ENCODE data around the gene ERGIC3.

The ERGIC3 gene

GRCh38 chr20:35561671-35562070 lies 19.8 kb downstream of the ERGIC3 start:
- DNase-seq (ENCODE audit: low spot score) = no peak

DNA sequence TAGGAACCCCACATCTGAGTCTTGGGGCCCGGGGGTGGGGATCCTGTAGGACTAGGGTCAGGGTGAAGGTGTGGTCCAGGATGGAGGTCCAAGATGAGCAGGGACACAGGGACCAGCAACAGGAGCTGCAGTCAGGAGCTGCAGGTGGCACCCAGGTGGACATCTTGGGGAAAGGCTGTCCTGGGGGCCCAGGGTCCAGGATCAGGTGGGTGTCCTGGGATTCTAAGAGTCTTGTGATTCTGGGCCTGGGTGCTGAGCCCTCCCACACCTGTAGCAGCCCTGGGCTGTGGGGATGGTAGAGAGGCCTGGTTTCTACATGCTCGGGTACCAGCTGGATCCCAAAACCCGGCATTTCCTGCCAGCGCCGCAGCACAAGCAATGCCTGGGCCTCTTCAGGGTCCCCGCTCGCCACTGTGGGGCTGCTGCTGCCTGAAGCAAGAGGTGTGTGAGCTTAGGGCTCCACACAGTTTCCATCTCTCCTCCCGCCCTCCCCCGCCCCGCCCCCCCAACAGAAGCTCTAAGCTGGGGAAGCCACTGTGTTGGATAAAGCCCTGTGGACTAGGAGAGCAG lies 20.7 kb downstream of the ERGIC3 start:
- no peak for DNase-seq (ENCODE audit: low spot score)

DNA sequence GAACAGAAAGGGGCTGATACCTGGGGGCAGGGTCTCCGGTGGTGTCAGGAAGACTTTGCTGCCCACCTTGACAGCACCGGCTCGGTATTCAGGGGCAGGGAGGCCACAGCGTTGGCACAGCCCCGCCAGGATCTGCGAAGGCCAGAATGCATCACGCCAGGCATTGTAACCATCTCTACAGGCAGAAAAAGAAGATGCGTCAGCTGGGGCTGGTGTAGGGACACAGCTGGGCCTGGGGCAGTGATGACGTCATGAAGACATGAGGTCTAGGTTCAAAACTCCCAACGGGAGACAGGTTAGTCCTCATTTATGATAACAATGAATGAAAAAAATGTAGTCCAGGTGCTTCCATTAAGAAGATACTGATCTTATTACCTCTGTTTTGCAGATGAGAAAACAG lies 22.0 kb downstream of the ERGIC3 start:
- no peak for DNase-seq (ENCODE audit: low spot score)

- DNase-seq (ENCODE audit: low spot score) = no peak
Observed at GRCh38 chr20:35564905-35565304, 23.0 kb downstream of the ERGIC3 start.

DNA sequence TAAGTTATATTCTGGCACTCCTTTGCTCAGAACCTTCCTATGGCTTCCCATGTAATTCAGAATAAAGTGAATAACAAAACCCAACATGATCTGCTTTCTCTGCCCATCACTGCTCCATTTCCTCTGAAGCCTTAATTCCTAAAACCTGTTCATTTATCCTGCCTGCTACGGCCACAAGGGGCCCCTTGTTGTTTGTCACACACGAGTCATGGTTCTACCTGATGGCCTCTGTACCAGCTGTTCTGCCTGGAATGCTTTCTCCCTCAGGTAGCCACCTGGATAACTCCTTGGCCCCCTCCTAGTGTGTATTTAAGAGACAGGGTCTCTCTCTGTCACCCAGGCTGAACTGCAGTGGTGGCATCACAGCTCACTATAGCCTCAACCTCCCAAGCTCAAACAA lies 26.8 kb downstream of the ERGIC3 start:
- DNase-seq (ENCODE audit: low spot score) = no peak

- no peak for DNase-seq (ENCODE audit: low spot score)
Observed at GRCh38 chr20:35571555-35571954, 29.7 kb downstream of the ERGIC3 start.

DNA sequence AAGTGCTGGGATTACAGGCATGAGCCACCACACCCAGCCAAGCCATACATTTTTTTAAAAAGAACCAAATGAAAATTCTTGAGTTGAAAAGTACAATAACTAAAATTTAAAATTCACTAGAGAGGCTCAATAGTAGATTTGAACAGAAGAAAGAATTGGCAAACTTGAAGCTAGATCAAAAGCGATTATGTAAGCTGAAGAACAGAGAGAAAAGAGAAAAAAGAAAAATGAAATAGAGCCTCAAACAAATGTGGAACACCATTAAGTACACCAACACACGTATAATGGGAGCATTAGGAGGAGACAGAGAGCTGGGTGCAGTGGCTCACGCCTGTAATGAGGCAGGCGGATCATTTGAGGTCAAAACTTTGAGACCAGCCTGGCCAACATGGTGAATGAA lies 31.0 kb downstream of the ERGIC3 start:
- no peak for DNase-seq (ENCODE audit: low spot score)

DNA sequence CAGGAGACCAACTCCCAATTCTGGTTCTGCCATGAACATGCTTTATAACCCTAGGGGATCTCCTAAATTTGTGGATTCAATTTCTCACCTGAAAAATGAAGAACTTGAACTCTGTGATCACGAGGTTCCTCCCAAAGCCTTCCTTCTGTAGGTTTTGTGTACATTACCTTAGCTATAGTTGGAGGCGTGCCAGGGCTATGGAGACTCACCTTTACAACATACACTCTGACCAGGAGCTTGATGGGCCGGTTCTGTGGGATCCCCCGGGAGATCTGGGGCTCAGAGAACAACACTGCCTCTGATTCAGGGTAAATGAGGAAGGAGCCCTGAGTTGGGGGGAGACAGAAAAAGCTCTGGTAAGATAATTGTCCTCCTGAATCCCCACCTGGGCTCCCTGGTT lies 34.1 kb downstream of the ERGIC3 start:
- DNase-seq (ENCODE audit: low spot score) = no peak

DNA sequence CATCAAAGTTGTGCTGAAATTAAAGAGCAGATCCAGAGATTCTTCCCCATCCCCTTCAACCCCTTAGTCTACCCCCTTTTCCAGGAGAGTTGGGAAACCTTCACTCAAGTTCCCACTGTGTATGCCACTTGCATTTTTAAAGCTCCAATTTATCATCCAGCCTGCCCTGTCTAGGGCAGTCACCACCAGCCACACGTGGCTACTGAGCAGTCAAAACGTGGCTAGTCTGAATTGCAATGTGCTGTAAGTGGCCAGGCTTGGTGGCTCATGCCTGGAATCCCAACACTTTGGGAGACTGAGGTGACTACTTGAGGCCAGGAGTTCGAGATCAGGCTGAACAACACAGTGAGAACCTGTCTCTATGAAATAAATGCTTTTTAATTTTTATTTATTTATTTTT lies 34.9 kb downstream of the ERGIC3 start:
- DNase-seq (ENCODE audit: low spot score) = no peak

- no peak for DNase-seq (ENCODE audit: low spot score)
Observed at GRCh38 chr20:35578469-35578868, 36.6 kb downstream of the ERGIC3 start.

GRCh38 chr20:35579196-35579595 lies 37.3 kb downstream of the ERGIC3 start:
- no peak for DNase-seq (ENCODE audit: low spot score)

DNA sequence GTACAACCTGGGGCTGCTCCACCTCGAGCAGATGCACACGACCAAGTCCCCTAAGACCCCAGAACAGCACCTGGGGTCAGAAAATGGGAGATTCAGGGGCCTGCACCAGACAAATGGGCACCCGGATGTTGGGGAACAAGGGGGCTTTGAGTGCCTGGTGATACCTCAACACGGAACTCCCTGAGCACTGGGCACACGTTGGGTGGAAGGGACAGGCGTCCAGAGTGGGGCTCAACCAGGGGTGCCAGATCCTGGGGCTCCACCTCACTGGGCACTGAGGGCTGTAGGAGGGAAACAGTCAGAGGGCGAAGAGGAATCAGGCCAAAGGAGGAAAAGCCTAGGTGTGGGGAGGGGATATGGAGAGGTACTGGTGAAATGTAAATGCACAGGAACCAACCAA lies 40.3 kb downstream of the ERGIC3 start:
- no peak for DNase-seq (ENCODE audit: low spot score)

- DNase-seq (ENCODE audit: low spot score) = no peak
Observed at GRCh38 chr20:35582741-35583404, 41.0 kb downstream of the ERGIC3 start.

DNA sequence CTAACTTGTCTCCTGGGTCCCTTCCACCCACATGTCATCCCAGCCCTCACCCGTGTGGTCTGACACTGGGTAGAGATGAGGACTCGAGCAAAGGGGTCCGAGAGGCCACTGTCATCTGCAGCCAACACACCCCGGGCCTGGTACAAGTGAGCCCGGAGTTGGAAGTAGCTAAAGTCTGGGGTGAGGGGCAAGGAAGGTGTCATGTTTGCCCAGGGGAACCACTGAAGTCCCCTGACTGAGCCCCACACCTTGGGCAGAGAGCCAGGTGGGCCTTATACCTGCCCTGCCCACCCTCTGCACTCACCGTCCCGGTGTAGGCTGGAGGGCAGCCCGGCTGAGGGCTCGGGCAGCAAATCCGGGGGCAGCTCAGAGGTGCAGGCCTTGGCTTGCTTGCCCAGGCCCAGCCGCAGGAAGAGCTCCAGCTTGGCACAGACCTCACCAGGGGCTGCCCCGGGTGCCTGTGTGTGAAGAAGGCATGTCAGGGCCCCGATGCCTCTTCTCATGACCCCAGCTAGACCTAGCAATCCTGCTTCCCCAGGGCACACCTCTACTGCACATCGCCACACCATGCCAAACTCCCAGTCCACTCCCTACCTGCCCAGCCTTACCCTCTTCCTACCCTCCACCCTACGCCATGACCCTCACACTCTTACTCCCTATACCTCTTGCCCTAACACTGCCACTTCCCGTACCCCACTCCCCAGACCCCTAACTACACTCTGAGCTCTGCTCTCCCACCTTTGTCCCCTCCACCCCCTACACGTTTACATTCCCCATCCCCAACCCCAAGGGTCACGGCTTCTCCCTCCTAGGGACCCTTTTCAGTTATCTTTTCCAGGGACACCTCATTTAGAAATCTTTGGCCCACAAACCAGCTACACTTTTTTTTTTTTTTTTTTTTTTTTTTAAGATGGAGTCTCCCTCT lies 42.0 kb downstream of the ERGIC3 start:
- no peak for DNase-seq (ENCODE audit: low spot score)

- no peak for DNase-seq (ENCODE audit: low spot score)
Observed at GRCh38 chr20:35586751-35587425, 45.0 kb downstream of the ERGIC3 start.

DNA sequence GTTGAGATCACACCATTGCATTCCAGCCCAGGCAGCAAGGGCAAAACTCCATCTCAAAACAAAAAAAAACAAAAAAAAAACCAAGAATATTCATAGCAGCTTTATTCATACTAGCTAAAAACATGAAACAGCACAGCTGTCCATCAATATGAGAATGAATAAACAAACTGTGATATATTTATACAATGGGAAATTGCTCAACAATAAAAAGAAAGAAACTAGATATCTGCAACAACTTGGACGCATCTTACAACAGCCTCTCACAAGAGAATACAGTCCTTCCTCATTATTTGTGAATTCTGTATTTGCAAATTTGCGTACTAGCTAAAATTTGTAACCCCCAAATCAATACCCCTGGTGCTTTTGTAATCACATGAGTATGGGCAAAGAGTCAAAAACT lies 45.6 kb downstream of the ERGIC3 start:
- no peak for DNase-seq (ENCODE audit: low spot score)

- DNase-seq (ENCODE audit: low spot score) = no peak
Observed at GRCh38 chr20:35588397-35588796, 46.5 kb downstream of the ERGIC3 start.

- no peak for DNase-seq (ENCODE audit: low spot score)
Observed at GRCh38 chr20:35592339-35592974, 50.6 kb downstream of the ERGIC3 start.

GRCh38 chr20:35595456-35595855 lies 53.6 kb downstream of the ERGIC3 start:
- no peak for DNase-seq (ENCODE audit: low spot score)

GRCh38 chr20:35595901-35596300 lies 54.0 kb downstream of the ERGIC3 start:
- no peak for DNase-seq (ENCODE audit: low spot score)

DNA sequence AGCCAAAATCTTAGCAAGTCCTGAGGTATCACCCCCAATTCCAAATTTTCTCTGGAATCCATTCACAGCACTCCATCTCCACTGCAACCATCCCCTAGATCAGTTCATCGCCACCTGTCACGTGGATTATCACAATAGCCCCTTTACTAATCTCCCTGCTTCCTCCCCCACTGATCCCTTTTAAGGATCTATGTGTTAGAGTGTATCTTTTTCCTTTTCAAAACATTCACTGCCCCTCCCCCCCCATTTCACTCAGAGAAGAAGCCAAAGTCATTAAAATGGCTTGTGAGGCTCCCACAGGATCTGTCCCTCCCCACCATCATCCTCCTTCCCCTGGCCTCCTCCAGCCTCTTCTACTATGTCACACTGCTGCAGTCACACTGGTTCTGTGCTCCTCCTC lies 55.3 kb downstream of the ERGIC3 start:
- no peak for DNase-seq (ENCODE audit: low spot score)

GRCh38 chr20:35598476-35598875 lies 56.6 kb downstream of the ERGIC3 start:
- no peak for DNase-seq (ENCODE audit: low spot score)

All from activated CD4-positive, alpha-beta T cell treated with anti-CD3 and anti-CD28 coated beads, Interleukin-2, Interleukin-4, amounts not matched to agents 100 ng/mL and 50 ng/mL, durations not matched to agents 16 hours and 8 hours (primary cell).